K562 (cell line): Measurements from ENCODE around the gene GPSM3. TPM values are rescaled to one million over a fixed set of nuclear protein-coding genes. Genes with fewer than 3 reads are reported as not detected.

Experiments used
- CXXC5 ChIP-seq: fragments of 250-450 bp; sonication (Bioruptor Pico); IDR thresholded peaks from 2 replicates; pipeline ENCODE4 v1.8.0; 2022; ENCODE audit warnings: inconsistent platforms, mild to moderate bottlenecking, moderate library complexity
- EP400 ChIP-seq: fragments of 450-650 bp; IDR thresholded peaks from 2 replicates; pipeline ENCODE4 v1.6.1; 2017; ENCODE audit warnings: antibody characterized with exemption, mild to moderate bottlenecking, moderate library complexity
- HES1 ChIP-seq: fragments of 450-650 bp; IDR thresholded peaks from 2 replicates; pipeline ENCODE4 v1.6.1; 2016; ENCODE audit warnings: low read depth, mild to moderate bottlenecking, moderate library complexity
- MAFG ChIP-seq: fragments of 450-650 bp; conservative IDR thresholded peaks from 2 replicates; pipeline ENCODE4 v1.6.1; 2016; ENCODE audit warnings: missing genetic modification characterization, missing compliant biosample characterization
- MAFK ChIP-seq: IDR thresholded peaks from 2 replicates; pipeline ENCODE4 v1.6.1; 2011; ENCODE audit warnings: low read length, improper control_type of control experiment
- MGA ChIP-seq: fragments of 450-650 bp; IDR thresholded peaks from 2 replicates; pipeline ENCODE4 v1.6.1; 2016; ENCODE audit warnings: mild to moderate bottlenecking, moderate library complexity
- PHF8 ChIP-seq: fragments of 200-600 bp; sonication (generic); IDR thresholded peaks from 2 replicates; pipeline ENCODE4 v1.6.1; 2012; ENCODE audit warnings: mixed run types, mild to moderate bottlenecking, inconsistent platforms, low read length, moderate library complexity, borderline replicate concordance
- TAF7 ChIP-seq: fragments of 450-650 bp; IDR thresholded peaks from 2 replicates; pipeline ENCODE4 v1.6.1; 2016; ENCODE audit warnings: missing genetic modification characterization, missing compliant biosample characterization
- ZHX1 ChIP-seq: fragments of 150-350 bp; conservative IDR thresholded peaks from 2 replicates; pipeline ENCODE4 v1.6.1; 2014; ENCODE audit warnings: low read length
- ZKSCAN1 ChIP-seq: fragments of 150-350 bp; IDR thresholded peaks from 2 replicates; pipeline ENCODE4 v1.6.1; 2016; ENCODE audit warnings: low read depth, low read length
- polyA plus RNA-seq, 8 experiments: library from polyadenylated mRNA; depleted of rRNA in 4 of 8; stranded (reverse) in 5 of 8; unstranded in 3 of 8; fragments of >200 nt; fragmentation: Nextera tagmentation in 2 of 8; fragmentation: Illumina TruSeq in 1 of 8; extraction: Ambion mirVana in 2 of 8; extraction: Trizol in 1 of 8; gene quantifications; 2 replicates each; pipeline versions ENCODE4 v1.2.1 to v1.2.3, GENCODE V29; 2011 to 2014; ENCODE audit warnings: inconsistent platforms in 1 of 8, missing spikeins in 1 of 8
- total RNA-seq, 7 experiments: library from RNA; depleted of rRNA in 6 of 7; stranded (reverse); fragments of >200 nt in 6 of 7; fragmentation: Illumina TruSeq in 2 of 7; extraction: Trizol in 2 of 7; gene quantifications; 2 replicates each; pipeline versions ENCODE4 v1.2.1 to v1.2.3, GENCODE V29; 2011 to 2021; ENCODE audit warnings: low replicate concordance in 1 of 7

Gene GPSM3
- total and polyA plus RNA-seq, 9 of the 15 experiments (the other 6 are each of a cell fraction or from before 2014, with no cell fraction given) = 5.3 to 42.6 (median 24.4) TPM

- TF ChIP-seq PHF8 = peak; percentile 62; the same call in 1 of the 2 replicates
- TF ChIP-seq MAFK = peak; percentile 97
- no peak for TF ChIP-seq TAF7 (tag)
- TF ChIP-seq EP400 = peak; percentile 81; the same call in 1 of the 2 replicates
- peak; percentile 99 for TF ChIP-seq MAFG (tag)
- no peak for TF ChIP-seq ZHX1
- no peak; the same call in 1 of the 2 replicates for TF ChIP-seq HES1
- TF ChIP-seq ZKSCAN1 = no peak
- peak; percentile 55 for TF ChIP-seq CXXC5
- TF ChIP-seq MGA = peak; percentile 92; the same call in 1 of the 2 replicates
These were observed 14.5 kb downstream of the GPSM3 start, which contains the start of gene RNF5 (continued) for GRCh38 chr6:32177788-32178546.
